ENCODE results near the gene SLC1A4.

SLC1A4 gene

DNA sequence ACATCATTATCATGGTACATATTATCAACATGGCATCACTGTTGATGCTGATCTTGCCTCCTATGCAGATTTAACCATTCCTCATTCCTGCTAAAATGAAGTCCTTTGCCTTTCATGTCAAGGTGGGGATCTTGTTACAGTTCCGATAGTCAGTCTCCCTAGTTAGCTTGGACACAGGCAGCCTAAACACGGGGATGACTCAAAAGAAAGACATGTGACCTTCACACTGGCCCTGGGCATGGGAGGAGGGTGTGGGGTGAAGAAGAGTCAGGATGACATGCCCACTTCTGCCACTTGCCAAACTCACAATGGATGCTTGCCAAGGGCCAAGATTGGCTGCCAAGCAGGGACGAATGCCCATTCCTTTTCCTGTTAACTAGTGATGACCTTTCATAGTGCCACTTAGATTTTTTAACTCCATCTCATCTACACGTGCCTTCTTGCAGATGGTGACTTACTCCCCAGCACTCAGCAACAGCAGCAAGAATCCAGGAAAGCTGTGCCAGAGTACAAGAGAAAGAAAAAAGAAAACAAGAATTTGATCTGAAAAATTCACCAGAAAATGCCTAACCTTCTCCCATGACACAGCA, 13.9 kb upstream of the SLC1A4 start:
- no peak overlapping the region for H3K4me3 ChIP-seq (replicated peaks; ENCODE audit: low read depth, low read length)
- TF ChIP-seq, protein P1, sequence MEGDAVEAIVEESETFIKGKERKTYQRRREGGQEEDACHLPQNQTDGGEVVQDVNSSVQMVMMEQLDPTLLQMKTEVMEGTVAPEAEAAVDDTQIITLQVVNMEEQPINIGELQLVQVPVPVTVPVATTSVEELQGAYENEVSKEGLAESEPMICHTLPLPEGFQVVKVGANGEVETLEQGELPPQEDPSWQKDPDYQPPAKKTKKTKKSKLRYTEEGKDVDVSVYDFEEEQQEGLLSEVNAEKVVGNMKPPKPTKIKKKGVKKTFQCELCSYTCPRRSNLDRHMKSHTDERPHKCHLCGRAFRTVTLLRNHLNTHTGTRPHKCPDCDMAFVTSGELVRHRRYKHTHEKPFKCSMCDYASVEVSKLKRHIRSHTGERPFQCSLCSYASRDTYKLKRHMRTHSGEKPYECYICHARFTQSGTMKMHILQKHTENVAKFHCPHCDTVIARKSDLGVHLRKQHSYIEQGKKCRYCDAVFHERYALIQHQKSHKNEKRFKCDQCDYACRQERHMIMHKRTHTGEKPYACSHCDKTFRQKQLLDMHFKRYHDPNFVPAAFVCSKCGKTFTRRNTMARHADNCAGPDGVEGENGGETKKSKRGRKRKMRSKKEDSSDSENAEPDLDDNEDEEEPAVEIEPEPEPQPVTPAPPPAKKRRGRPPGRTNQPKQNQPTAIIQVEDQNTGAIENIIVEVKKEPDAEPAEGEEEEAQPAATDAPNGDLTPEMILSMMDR (IDR thresholded peaks at IDR 0.05; ENCODE audit: low read length, missing control alignments) = no peak
- peak; percentile 22 for DNase-seq (ENCODE audit: low read depth)

DNA sequence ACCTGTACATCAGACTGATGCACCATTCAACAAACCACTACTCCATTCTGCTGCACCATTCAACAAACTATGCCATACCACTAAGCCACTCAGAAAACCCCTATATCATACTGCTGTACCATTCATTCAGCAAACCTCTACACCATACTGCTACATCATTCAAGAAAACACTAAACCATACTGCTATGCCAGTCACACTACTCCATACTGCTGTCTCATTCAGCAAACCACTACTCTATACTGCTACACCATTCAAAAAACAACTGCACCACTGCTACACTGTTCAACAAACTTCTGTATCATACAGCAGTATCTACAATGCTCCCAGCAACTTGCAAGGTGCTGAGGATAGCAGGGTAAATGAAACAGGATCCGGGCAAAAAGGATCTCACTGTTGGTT, 12.9 kb upstream of the SLC1A4 start:
- TF ChIP-seq, protein P1 (IDR thresholded peaks at IDR 0.05; ENCODE audit: low read length, missing control alignments) = no peak
- no peak overlapping the region for H3K4me3 ChIP-seq (replicated peaks; ENCODE audit: low read depth, low read length)
- DNase-seq (ENCODE audit: low read depth) = no peak

DNA sequence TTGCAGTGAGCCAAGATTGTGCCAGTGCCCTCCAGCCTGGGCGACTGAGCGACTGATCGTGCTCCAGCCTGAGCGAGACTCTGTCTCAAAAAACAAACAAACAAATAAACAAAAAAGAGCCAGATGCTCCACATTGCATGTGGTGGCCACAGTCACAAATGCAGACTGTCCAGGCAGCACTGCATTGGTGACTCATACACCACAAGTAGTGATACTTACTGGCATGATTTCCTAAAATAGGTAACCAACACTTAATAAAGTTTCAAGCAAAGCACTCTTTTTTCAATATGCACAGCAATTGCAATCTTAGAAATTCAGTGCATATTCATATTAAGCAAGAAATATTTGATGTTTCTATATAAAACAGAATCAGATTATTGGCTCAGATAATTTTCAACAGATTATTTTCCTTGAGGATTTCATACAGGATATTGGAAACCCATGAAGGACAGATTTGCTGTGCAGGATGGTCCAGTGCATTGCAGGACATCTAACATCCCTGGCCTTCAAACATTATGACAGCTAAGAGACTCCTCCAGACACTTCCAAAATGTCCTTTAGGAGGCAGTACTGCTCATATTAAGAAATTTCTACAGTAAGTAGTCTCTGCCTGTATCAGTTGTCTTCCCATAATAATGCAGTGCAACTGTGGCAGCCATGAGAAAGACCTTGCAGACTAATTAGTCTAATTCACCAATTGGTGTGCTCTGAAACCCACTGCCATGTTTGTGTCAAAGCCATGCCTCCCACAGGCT, 10.5 kb upstream of the SLC1A4 start:
- no peak overlapping the region for H3K4me3 ChIP-seq (replicated peaks; ENCODE audit: low read depth, low read length)
- TF ChIP-seq, protein P1 (IDR thresholded peaks at IDR 0.05; ENCODE audit: low read length, missing control alignments) = peak; percentile 37
- peak; percentile 35 for DNase-seq (ENCODE audit: low read depth)

DNA sequence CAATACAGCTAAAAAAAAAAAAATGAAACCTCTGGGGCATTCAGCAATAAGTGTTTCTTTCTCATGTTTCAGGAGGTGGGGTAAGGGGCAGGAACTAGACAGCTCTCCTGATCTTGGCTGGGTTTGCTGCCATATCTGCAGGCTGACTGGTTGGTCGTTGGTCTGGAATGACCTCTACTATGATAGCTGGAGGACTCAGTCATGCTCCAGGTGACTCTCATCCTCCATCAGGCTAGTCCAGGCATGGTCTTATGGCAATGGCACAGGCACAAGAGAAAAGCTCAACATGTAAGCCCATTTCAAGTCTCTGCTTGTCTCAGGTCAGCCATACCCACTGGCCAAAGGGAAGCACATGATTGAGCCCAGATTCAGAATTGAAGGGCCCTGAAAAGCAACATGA, 9.5 kb upstream of the SLC1A4 start:
- H3K4me3 ChIP-seq (replicated peaks; ENCODE audit: low read depth, low read length) = no peak overlapping the region
- no peak for DNase-seq (ENCODE audit: low read depth)
- TF ChIP-seq, protein P1 (IDR thresholded peaks at IDR 0.05; ENCODE audit: low read length, missing control alignments) = no peak

DNA sequence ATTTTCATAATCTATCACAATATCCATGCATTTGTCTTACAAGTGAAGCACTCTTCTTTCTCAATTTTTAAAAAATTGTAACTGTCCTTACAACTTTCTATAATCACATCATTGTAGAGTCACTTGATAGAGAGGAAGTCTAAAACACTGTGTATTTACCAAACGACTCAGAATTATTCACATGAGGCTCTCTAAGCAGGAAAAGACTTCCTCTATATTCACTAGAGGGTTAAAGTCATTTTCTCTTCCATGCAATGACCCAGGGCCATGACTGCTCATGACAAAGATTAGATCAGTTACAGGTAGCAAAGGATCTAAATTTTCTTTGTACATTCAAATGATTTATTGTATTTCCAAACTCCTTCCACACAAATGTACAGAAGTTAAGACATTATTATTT, 9.0 kb upstream of the SLC1A4 start:
- DNase-seq (ENCODE audit: low read depth) = no peak
- TF ChIP-seq, protein P1 (IDR thresholded peaks at IDR 0.05; ENCODE audit: low read length, missing control alignments) = no peak
- H3K4me3 ChIP-seq (replicated peaks; ENCODE audit: low read depth, low read length) = no peak overlapping the region

- TF ChIP-seq, protein P1 (IDR thresholded peaks at IDR 0.05; ENCODE audit: low read length, missing control alignments) = no peak
- H3K4me3 ChIP-seq (replicated peaks; ENCODE audit: low read depth, low read length) = no peak overlapping the region
- no peak for DNase-seq (ENCODE audit: low read depth)
Observed at GRCh38 chr2:64982311-64982857, 6.8 kb upstream of the SLC1A4 start.
